ENCODE measurements around the gene MROH2A.

- no peak for TF ChIP-seq EZH2 (IDR thresholded peaks at IDR 0.05)
- TF ChIP-seq POLR2AphosphoS5 (IDR thresholded peaks at IDR 0.05; ENCODE audit: borderline replicate concordance, low read depth, low read length) = no peak
Measured at GRCh38 chr2:233758849-233759248, 19.3 kb upstream of the MROH2A start.

All from SK-N-MC (cell line).